Activated CD8-positive, alpha-beta memory T cell treated with anti-CD3 and anti-CD28 coated beads, Interleukin-2, amount 50 U/mL, for 24 hours (primary cell): ENCODE results near the gene EVPL.

Source experiments
- DNase-seq: peaks from one replicate; pipeline ENCODE4 v3.0.0-alpha.2; 2020; ENCODE audit errors: extremely low read depth

The EVPL gene

GRCh38 chr17:75959839-75960511 lies 67.1 kb downstream of the EVPL start:
- DNase-seq = no peak

GRCh38 chr17:75959051-75959838 lies 67.9 kb downstream of the EVPL start:
- DNase-seq = no peak
